ENCODE data around the gene PACSIN1.

The PACSIN1 gene

DNA sequence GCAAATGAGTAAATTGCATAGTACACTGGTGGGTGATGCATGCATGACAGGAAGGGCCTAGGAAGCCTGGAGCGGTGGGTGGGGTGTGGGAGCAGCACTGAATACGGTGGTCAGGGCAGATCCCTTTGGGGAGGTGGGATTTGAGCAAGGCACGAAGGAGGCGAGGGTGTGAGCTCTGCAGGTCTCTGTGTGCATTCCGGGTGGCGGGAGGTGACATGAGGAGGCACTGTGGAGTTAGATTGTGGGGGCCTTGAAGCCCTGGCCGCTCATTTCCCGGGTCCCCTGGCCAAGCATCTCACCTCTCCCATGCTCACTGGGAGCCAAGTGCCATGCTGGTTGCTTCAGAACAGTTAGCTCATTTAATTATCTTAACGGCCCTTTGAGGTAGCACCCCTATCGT lies 96.5 kb downstream of the PACSIN1 start:
- DNase-seq (ENCODE audit: low spot score): no peak

DNA sequence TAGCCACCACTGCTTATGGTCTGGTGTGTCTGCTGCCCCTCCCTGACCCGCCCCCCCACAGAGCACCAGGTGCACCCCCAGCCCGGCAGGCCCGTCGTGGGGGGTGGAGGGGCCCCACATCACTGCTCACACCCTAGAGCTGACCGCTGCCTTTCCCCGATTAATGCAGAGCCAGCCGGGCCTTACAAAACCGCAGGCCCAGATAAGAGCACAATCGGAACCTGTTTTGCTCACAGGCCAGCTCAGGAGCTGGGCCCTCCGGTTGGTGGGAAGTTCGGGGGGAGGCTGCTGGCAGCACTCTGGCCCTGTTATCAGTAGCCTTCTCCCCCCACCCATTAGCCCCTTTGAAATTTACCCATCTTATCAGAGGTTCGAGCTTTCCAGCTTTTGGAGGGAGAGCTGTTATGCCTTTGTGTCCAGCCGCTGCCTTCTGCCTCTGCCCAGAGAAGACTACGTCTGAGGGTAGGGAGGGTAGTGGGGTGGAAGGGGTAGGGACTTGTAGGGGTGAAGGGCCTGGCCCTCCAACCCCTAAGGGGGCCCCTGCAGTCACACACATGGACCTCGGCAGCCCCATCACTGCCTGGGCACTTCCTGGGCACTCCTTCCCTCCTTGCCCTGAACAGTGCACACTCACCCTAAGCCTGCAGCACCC lies 97.1 kb downstream of the PACSIN1 start:
- DNase-seq (ENCODE audit: low spot score): no peak

DNA sequence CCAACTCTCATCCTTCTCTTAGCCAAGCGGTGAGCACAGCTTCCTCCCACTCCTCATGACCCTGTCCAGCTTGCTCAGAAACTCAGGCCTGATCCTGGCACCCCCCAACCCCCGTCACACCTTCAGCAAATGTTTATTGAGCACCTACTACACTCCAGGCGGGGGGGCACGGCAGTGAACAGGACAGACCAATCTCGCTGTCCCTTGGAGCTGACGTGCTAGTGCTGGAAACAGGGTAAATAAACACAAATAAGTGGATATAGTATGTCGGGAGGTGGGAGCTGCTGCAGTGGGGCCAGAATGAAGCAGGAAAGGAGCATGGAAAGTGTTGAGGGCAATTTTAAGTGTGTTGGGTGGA lies 97.6 kb downstream of the PACSIN1 start:
- DNase-seq (ENCODE audit: low spot score): no peak

DNA sequence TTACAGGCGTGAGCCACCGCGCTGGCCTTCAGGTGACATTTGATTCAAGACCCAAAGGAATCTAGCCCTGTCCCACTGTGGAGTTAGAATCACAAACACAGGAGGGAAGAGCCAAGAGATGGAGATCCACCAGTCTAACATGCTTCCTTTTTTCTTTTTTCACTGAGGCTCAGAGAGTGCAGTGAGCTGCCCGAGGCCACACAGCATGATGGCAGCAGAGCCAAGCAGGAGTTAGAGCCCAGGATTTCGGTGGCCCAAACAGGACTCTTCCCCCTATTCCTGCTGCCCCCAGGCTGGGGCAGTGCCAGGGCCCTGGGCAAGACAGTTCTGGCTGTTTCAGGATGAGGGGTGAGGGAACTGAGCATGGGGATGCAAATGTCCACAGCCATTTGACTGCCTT lies 98.3 kb downstream of the PACSIN1 start:
- no peak for DNase-seq (ENCODE audit: low spot score)

DNA sequence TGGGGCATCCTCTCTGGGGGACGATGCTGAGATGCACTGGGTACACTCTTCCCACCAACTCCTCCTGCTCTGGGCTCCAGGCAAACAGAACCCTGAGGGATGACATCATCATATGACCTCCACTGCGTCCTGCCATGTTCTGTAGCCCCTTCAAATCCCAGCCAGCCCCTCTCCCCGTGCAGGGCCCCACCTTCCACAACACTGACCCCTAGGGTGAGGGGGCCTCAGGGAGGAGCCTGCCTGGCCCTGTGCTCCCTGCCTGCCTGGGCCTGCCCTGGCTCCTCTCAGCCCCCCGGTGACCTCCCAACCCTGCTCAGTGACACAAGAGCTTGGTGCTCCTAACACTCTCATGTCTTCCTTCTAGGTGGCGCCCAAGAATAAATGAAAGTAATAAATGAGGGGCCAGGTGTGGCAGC lies 99.9 kb downstream of the PACSIN1 start:
- DNase-seq (ENCODE audit: low spot score): no peak

DNA sequence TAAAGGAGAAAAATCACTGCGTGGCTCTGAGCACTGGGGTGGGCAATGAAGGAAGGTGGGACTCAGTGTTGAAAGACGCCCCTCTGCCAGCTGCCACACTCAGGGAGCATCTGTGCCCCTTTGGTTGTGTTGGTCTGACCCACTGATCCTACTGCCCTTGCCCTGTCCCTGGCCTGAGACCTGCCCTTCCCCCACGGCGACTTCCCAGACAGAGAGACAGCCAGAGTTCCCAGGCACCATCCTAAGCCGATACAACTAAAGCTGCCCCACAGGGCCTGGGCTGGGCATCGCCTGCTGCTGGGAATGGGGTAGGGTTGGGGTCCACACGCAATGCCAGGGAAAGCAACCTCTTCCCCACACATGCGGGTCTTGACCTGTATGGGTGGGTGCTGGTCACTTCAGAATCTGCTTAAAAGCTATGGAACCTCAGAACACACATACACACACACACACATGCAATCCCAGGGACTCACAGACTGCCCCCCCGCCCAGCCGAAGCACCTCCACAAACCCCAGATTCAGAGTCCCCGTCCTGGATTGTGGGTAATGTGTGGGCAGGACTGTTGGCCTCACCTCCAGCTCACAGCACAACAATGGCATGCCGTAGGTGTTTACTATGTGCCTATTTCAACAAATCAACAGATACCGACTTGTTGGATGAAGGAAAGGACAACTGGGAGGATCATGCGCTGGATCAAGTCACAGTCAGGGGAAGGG lies 101.1 kb downstream of the PACSIN1 start:
- no peak for DNase-seq (ENCODE audit: low spot score)

DNA sequence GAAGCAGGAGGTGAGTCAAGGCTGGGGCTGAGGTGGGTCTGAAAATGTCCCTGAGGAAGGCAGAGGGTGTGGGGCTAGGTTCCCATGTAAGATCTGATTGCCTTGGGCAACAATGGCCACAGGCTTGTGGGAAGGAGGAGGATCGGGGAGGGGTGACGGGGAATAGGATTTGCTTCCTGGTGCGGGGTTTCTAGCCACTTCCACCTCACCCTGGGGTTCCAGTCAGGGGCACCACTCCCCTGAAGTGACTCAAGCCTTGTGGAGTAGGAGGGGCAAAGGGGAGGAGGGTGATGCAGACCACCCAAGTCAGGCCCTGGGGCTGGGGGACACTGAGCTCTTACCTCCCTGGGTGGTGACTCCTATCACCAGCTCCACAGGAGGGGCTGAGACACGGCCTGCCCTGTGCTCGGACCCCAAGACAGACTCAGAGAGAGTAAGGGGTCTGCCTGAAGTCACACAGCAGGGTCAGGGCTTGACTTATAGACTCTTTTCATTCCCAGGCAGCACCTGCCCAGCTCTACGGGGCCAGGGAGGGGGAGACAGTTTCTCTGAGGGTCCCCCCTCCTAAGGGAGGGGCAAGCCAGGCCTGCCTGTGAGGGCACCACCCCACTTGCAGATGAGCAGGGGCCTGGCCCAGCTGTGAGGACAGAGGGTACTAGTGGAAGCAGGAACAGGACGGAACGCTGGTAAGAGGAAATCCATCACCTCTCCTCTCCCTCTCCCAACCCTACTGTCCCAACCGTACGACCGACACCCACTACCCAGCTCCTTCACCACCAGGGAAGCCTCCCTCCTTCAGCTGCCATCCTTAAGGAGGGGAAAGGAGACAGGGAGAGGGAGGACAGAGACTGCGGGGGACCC lies 102.7 kb downstream of the PACSIN1 start:
- no peak for DNase-seq (ENCODE audit: low spot score)

DNA sequence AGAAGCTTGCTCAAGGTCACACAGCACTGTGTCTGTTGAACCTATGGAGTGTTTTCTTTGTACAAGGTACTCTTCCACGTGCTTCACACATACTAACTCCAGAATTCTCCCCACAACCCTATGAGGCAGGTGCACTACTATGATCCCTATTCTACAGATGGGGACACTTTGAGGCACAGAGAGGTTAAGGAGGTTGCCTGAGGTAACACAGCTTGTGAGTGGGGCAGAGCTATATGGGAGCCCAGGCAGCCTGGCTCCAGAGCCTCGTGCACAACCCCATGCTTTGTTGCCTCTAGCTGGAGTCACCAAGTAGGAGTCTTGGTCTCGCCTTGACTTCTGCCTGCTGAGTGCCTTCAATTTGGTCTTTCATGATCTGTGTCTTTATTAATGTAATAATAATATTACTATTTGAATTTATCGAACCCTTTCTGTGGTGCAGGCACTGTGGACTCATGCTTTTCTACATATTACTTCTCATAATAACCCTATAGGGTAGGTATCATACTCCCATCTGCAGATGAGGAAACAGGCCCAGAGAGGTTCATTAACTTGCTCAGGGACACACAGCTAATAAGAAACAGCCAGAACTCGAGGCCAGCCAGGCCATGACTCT lies 103.6 kb downstream of the PACSIN1 start:
- no peak for DNase-seq (ENCODE audit: low spot score)

DNA sequence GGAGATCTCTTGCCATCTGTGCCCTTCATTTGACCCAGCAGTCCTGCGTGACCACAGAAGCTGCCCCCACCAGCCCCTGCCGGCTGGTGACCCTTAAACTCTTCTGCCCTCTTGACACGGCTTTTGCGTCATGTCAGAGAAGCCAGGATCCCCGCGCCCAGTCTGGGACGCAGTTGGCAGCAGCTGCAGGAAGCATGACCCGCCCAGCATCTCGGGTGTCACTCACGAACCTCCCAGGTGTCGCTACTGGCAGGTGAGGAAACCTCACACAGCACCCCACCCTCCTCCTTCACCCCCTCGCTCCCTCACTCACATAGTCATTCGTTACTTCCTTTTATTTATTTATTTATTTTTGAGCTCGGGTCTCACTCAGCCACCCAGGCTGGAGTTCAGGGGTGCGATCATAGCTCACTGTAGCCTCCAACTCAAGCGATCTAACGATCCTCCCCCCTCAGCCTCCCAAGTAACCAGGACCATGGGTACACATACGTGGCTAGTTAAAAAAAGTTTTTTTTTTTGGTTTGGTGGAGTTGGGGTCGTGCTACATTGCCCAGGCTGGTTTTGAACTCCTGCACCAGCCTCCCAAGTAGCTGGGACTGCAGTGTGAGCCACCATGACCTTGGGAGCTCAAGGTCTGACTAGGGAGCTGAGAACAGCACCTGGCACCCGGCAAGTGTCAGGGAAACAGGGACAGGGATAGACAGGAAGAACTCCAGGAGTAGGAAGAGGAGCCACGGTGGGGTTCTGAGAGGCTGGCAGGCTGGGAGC lies 104.4 kb downstream of the PACSIN1 start:
- no peak for DNase-seq (ENCODE audit: low spot score)

DNA sequence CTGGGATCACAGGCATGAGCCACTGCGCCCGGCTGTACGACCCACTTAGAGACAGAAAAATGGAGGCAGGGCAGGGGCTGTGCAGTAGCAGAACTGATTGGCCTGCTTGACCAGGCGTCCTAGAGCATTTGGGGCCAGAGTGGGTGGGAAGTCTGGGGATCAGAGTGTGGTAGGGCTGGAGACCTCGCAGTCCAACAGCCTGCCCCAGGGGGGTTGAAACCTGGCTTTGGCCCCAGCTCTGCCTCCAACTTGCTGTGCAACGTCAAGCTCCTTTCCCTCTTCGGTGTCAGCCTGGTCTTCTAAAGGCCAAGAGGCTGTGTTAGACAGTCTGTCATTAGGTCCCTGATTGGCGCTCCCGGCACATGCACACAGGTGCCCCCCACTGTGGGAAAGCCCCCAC lies 105.5 kb downstream of the PACSIN1 start:
- DNase-seq (ENCODE audit: low spot score): no peak

DNA sequence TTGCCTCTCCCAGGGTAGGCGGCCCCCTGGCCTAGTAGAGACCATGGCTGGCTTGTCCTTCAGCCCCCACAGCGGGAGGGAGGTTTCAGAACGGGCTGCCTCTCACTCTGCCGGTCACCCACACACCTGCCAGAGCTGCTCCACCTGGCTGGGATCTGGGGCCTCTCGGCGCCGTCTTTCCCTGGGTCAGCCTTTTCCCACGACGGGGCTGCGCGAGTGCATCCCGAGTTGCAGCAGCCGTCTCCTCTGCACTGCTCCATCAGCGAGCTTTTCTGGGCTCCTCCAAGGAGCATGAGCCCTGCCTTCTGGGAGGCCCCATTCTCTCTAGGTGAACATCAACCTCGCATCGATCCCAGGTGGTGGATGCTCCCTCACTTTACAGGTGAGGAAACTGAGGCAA lies 106.1 kb downstream of the PACSIN1 start:
- DNase-seq (ENCODE audit: low spot score): no peak

DNA sequence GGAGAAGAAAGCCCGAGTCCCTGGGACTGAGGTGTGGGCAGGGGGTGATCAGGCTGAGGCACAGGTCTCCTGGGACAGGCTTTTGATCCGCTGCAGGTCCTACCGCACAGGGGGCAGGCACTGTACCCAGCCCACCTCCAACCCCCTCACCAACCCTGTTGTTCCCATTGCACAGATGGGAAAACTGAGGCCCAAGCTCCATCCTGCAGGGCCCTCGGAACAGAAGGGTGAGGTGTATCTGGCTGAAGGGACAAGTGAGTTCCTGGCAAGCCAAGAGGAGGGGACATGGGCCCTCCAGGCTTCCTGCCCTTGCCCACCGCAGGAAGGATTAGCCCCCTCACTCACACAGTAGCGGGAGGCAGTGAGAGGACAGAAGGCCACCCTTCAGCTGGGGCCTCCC lies 106.7 kb downstream of the PACSIN1 start:
- no peak for DNase-seq (ENCODE audit: low spot score)

DNA sequence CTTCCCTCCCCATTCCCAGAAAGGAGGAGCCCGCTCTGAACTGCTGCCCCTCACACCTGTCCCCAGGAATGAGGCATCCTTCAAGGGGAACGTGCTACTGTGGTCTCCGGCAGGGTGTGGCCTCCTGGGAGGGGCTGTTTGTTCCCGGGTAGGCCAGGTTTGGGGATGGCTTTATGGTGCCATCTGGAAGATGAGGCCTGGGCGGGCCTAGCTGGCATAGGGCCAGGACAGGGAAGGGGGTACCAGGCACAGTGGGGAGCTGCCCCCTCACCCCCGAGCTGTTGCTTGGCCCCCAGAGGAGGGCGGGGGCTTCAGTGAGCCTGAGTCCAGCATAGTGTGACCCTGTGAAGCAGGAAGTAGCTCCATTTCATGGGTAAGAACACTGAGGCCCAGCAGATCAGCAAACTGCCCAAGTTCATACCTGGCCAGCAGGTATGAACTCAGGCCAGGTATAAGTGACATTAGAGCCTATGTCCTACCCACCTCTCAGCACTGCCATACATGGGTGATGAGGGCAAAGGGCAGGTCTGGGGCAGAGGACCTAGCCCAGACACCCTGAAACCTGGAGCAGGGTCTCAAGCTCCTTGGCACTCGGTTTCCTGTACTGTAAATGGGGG lies 107.8 kb downstream of the PACSIN1 start:
- DNase-seq (ENCODE audit: low spot score): no peak

DNA sequence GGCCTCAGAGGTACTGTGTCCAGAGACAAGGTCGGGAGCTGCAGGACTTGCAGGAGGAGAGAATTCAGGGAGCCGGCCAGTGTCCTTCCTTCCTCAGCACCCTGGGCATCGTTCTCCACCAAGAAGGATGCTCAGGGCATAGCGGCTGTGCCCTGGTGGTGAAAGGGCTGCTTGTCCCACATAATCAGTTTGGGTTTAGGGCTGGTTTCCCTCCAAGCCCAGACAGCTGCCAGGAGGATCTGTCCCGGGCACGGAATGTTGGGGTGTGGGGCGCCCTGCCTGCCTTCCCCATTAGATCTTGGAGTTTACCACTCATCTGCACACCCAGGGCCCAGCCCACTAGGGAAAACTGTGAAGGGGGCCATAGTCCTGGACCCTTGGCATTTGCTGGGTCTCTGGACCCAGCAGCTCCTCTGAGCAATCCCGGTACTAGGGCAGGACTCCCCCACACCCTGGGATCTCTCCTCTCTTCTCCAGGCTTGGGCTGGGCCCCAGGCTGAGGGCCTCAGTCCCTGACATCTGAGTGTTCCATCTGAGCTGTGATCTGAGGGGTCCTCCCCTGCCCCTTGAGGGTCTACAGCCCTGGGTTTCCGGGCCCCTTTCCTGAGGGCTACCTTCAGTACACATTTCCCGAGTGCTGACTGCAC lies 108.9 kb downstream of the PACSIN1 start:
- no peak for DNase-seq (ENCODE audit: low spot score)

DNA sequence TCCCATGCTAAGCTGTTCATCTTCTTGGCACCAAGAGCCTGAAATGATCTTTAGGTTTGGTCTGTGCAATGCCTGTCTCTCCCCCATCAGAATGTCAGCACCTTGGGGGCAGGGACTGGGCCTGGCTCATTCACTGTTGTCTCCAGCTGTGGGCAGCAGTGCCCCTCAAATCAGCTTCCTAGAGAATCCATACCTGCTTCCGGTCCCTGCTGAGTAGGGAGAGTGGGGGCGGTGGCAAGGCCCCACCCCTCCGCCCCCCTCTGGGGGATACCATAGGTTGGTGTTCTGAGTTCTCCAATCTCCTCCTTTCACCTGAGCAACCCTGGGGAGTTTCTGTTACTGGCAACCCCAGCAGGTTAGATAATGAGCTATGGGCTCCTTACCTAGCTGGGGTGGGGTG lies 109.5 kb downstream of the PACSIN1 start:
- no peak for DNase-seq (ENCODE audit: low spot score)

DNA sequence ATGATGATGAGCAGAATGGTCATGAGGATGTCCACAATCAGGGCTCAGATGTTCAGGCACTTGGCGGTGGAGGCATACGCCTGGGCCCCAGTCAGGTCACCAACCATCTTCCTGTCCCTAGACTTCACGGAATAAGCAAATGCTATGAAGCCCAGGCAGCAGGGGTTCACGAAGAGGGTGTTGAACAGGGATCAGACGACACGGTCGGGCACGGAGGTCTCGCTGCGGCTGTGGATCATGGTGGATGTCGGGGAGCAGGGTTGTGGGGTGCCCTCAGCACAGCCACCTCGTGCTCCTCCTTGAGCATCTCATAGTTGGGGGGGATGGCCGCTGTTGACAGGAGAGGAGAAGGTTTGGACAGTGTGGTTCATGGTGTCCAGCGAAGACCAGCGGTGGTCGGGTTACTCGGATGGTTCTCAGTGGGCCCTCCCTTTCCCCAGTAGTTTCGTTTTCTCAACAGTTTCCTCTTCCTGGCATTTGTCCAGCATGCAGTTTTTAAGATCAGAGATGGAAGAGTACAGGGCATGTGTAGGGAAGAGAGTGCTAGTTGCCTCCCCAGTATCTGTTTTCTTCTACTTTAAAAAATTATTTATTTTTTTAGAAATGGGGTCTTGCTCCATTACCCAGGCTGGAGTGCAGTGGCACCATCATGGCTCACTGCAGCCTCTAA lies 110.5 kb downstream of the PACSIN1 start:
- no peak for DNase-seq (ENCODE audit: low spot score)

DNA sequence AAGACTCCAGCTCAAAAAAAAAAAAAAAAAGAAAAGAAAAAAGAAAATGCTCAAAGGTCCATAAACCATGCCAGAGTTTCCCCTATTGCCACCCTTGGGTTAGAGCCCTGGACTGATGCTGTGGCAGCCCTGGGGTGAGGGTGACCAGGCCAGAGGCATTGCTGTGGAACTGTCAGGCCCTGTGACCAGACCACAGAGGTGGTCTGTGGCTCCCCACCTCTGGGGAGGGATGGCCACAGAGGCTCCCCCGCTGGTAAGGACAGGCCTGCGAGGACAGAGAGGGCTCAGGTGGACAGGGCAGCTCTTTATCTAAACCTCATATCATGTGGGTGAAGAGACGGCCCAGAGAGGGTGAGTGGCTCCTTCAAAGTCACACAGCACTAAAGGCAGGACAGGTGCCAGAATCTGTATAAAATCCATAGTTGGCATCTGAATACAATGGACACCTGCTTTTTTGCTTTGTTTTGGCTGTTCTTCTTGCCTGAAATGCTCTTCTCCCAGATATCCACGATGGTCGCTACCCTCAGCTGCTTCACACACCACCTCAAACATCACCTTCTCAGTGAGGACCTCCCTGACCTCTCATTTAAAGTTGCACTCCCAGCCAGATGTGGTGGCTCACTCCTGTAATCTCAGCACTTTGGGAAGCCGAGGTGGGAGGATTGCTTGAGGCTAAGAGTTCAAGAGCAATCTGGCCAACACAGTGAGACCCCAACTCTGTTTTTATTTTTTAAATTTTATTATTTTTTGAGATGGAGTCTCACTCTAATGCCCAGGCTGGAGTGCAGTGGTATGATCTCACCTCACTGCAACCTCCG lies 112.8 kb downstream of the PACSIN1 start:
- no peak for DNase-seq (ENCODE audit: low spot score)

DNA sequence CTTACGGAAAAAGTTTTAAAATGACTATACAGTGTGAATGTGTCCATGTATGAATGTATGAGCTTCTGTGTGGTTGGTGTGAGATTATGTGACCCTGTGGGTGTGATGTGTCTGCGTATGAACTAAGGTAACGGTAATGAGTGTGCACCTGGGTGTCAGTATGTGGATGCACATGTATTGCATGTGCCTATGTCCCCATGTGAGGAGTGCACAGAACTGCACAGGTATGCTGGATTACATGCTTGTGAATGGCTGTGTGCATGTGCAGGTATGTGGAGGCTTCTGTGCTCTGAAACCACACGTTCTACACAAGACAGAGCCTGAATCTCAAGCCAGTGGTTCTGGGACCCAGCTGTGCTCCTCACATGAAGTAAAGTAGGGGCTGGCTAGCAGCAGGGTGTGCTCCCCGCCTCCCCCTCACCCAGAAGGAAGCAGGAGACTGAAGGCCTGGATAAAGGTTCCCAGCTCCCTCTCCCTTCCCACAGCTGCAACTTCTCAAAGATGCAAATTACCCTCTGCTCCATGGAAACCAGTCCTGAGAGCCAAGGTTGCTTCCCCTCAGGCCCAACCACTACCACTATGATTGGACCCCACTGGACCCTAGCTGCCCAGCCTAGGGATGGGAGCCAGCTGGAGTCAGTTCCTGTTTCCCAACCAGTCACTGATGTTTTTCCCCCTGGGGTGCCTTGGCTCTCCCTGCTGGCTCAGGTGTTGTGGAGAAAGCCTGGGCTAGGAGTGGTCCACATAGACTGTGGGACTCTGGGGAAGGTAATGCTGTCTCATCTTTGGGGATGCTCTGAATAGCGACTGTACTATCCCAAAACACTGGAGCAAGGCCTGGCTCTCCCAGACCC lies 115.1 kb downstream of the PACSIN1 start:
- DNase-seq (ENCODE audit: low spot score): no peak

DNA sequence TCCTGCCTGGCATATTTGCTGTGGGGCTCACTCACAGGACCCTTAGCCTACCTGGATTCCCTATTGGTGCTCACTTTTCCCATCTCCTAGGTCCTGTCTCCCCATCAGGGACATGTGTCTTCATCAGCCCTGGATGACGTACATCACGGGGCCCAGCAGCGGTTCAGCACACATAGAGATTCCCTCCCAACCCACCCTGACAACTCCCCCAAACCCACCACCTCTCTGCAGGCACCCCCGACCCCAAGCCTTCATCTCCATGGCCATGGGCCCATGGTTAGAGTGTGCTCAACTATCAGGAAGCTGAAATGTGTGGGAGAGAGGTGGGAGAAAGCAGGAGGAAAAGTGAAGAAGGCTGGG lies 115.7 kb downstream of the PACSIN1 start:
- DNase-seq (ENCODE audit: low spot score): no peak

Data from globus pallidus (tissue), 1 donor.